Gastroesophageal sphincter (tissue), 3 donors: ENCODE data around the gene PTGES3L.

Experiments used
- EP300 ChIP-seq: sonication (generic); formaldehyde crosslinking; IDR thresholded peaks from one replicate; pipeline ENCODE4 v1.6.1; 2017; ENCODE audit warnings: antibody characterized with exemption, mild to moderate bottlenecking
- POLR2A ChIP-seq, 2 donors: fragments of 450-650 bp; IDR thresholded peaks; one replicate each; pipeline ENCODE4 v1.6.1; 2017; ENCODE audit warnings: antibody characterized with exemption in 2 of 2, mild to moderate bottlenecking in 2 of 2, moderate library complexity in 1 of 2
- POLR2AphosphoS5 ChIP-seq: sonication (generic); formaldehyde crosslinking; IDR thresholded peaks from one replicate; pipeline ENCODE4 v1.6.1; 2017; ENCODE audit warnings: antibody characterized with exemption
- TF ChIP-seq, protein P1 (sequence below), 4 experiments: fragments of 200-600 bp in 2 of 4; fragments of 450-650 bp in 2 of 4; sonication (generic) in 1 of 4; IDR thresholded peaks; one replicate each; pipeline ENCODE4 v1.5.1; 2017 to 2019; ENCODE audit warnings: antibody characterized with exemption in 4 of 4, mild to moderate bottlenecking in 2 of 4, moderate library complexity in 2 of 4

DNA sequence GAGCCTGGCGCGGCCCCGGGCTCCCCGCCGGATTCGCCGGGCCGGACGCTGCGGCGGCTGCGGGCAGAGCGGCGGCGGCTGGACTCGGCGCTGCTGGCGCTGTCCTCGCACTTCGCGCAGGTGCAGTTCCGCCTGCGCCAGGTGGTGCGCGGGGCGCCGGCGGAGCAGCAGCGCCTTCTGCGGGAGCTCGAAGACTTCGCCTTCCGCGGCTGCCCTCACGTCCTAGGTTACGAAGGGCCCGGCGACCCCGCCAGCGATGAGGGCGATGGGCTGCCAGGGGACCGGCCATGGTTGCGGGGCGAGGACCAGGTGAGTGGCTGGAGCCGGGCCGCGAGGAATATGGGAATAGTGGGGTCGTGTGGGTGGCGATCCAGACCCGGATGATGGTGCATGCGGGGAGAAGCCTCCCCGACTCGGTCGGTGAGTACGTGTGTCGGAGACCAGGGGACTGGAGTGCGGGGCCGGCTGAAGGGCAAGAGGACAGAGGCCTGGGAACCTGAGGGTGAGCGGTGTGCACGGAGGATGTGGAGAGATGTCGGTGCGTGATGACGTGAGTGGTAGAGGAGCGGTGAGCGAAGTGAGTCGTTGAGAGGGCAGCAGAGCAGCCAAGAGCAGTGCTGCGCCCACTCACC, 1.0 kb upstream of the PTGES3L start:
- TF ChIP-seq POLR2AphosphoS5 (no peak), POLR2A (IDR thresholded peaks at IDR 0.05) (no peak), EP300 (no peak)
- TF ChIP-seq, protein P1, sequence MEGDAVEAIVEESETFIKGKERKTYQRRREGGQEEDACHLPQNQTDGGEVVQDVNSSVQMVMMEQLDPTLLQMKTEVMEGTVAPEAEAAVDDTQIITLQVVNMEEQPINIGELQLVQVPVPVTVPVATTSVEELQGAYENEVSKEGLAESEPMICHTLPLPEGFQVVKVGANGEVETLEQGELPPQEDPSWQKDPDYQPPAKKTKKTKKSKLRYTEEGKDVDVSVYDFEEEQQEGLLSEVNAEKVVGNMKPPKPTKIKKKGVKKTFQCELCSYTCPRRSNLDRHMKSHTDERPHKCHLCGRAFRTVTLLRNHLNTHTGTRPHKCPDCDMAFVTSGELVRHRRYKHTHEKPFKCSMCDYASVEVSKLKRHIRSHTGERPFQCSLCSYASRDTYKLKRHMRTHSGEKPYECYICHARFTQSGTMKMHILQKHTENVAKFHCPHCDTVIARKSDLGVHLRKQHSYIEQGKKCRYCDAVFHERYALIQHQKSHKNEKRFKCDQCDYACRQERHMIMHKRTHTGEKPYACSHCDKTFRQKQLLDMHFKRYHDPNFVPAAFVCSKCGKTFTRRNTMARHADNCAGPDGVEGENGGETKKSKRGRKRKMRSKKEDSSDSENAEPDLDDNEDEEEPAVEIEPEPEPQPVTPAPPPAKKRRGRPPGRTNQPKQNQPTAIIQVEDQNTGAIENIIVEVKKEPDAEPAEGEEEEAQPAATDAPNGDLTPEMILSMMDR (IDR thresholded peaks at IDR 0.05), result peak in 3 of 4 experiments; percentile 10 to 42 (median 36)
